AG09319 (cell line): ENCODE results near the gene ACP6.

ENCODE experiments used
- DNase-seq: peaks from one replicate; pipeline ENCODE4 v3.0.0-alpha.2; 2010; ENCODE audit warnings: low read depth; ENCODE audit errors: extremely low read depth
- CTCF ChIP-seq: IDR thresholded peaks from 2 replicates; pipeline ENCODE4 v1.5.1; 2011; ENCODE audit warnings: low read depth, mild to moderate bottlenecking, inconsistent platforms, low read length, moderate library complexity

The ACP6 gene

GRCh38 chr1:147611021-147611426 lies 59.3 kb downstream of the ACP6 start:
- no peak for TF ChIP-seq CTCF
- DNase-seq, result no peak

- no peak for TF ChIP-seq CTCF
- DNase-seq, result no peak
Observed at GRCh38 chr1:147609358-147609757, 61.0 kb downstream of the ACP6 start.

GRCh38 chr1:147608596-147608995 lies 61.7 kb downstream of the ACP6 start:
- TF ChIP-seq CTCF, result no peak

GRCh38 chr1:147605591-147605990 lies 64.7 kb downstream of the ACP6 start:
- no peak for DNase-seq
- TF ChIP-seq CTCF, result no peak

More at GRCh38 chr1:147608596-147608995, 61.7 kb downstream of the ACP6 start:
- no peak for DNase-seq

- no peak for TF ChIP-seq CTCF
- no peak for DNase-seq
Observed at GRCh38 chr1:147603986-147604385, 66.3 kb downstream of the ACP6 start.

GRCh38 chr1:147600119-147601111 lies 69.9 kb downstream of the ACP6 start:
- TF ChIP-seq CTCF, result no peak
- DNase-seq, result no peak

GRCh38 chr1:147599362-147600118 lies 70.8 kb downstream of the ACP6 start:
- TF ChIP-seq CTCF, result no peak
- DNase-seq, result peak; percentile 94
